Neural crest cell (in vitro differentiated cells): ENCODE measurements around the gene NEB. TPM values are rescaled to one million over a fixed set of nuclear protein-coding genes. Genes with fewer than 3 reads are reported as not detected.

Experiments used
- DNase-seq: peaks from one replicate; pipeline ENCODE4 v3.0.0; 2021; ENCODE audit warnings: low read depth, mixed read lengths, low spot score
- H3K27ac Mint-ChIP-seq: one replicate; pipeline ENCODE4 v1.8.0; 2021; ENCODE audit warnings: mild to moderate bottlenecking, mixed read lengths; ENCODE audit not compliant: unreplicated experiment
- H3K27me3 Mint-ChIP-seq: 2 replicates; pipeline ENCODE4 v1.8.0; 2021; ENCODE audit warnings: low read depth, mild to moderate bottlenecking, mixed read lengths
- H3K36me3 Mint-ChIP-seq: 2 replicates; pipeline ENCODE4 v1.8.0; 2021; ENCODE audit warnings: low read depth, mild to moderate bottlenecking, mixed read lengths
- H3K4me1 Mint-ChIP-seq: 2 replicates; pipeline ENCODE4 v1.8.0; 2021; ENCODE audit warnings: mixed read lengths
- H3K4me3 Mint-ChIP-seq: one replicate; pipeline ENCODE4 v1.8.0; 2021; ENCODE audit warnings: mild to moderate bottlenecking, mixed read lengths
- H3K9me3 Mint-ChIP-seq: 2 replicates; pipeline ENCODE4 v1.8.0; 2021; ENCODE audit warnings: mixed read lengths
- CTCF ChIP-seq: fragments of 200-600 bp; sonication (generic); conservative IDR thresholded peaks from 2 replicates; pipeline ENCODE4 v1.5.0; 2021; ENCODE audit warnings: antibody characterized with exemption, mild to moderate bottlenecking
- total RNA-seq: library from RNA; stranded (reverse); gene quantifications from 2 replicates; pipeline ENCODE4 v1.2.1, GENCODE V29; 2021

NEB gene
- total RNA-seq, 1 donor from 2014 or later = 0.77 TPM

- H3K4me3 Mint-ChIP-seq = no peak overlapping the region
- H3K36me3 Mint-ChIP-seq = peaks cover 32% of the 10 kb centered on the region
- no peak for TF ChIP-seq CTCF
- peaks cover 3% of the 10 kb centered on the region for H3K9me3 Mint-ChIP-seq
- no peak for DNase-seq
- H3K27ac Mint-ChIP-seq = no peak overlapping the region
- H3K4me1 Mint-ChIP-seq = no peaks in the 10 kb centered on the region
- H3K27me3 Mint-ChIP-seq = no peaks in the 10 kb centered on the region
These were observed 40.2 kb upstream of the NEB start for GRCh38 chr2:151774506-151774905.

- no peak for TF ChIP-seq CTCF
- no peak for DNase-seq
- H3K36me3 Mint-ChIP-seq = peaks cover 12% of the 10 kb centered on the region
- H3K9me3 Mint-ChIP-seq = no peaks in the 10 kb centered on the region
- H3K27me3 Mint-ChIP-seq = no peaks in the 10 kb centered on the region
- no peak overlapping the region for H3K27ac Mint-ChIP-seq
- H3K4me1 Mint-ChIP-seq = peaks cover 3% of the 10 kb centered on the region
- no peak overlapping the region for H3K4me3 Mint-ChIP-seq
These were observed 37.5 kb upstream of the NEB start for GRCh38 chr2:151771599-151772358.

- H3K4me3 Mint-ChIP-seq = no peak overlapping the region
- H3K4me1 Mint-ChIP-seq = peaks cover 9% of the 10 kb centered on the region
- TF ChIP-seq CTCF = no peak
- DNase-seq = no peak
- no peak overlapping the region for H3K27ac Mint-ChIP-seq
- H3K9me3 Mint-ChIP-seq = no peaks in the 10 kb centered on the region
- peaks cover 4% of the 10 kb centered on the region for H3K36me3 Mint-ChIP-seq
- H3K27me3 Mint-ChIP-seq = no peaks in the 10 kb centered on the region
These were observed 36.7 kb upstream of the NEB start for GRCh38 chr2:151770995-151771394.

- no peak overlapping the region for H3K27ac Mint-ChIP-seq
- TF ChIP-seq CTCF = no peak
- no peaks in the 10 kb centered on the region for H3K9me3 Mint-ChIP-seq
- no peak for DNase-seq
- peaks cover 7% of the 10 kb centered on the region for H3K36me3 Mint-ChIP-seq
- H3K27me3 Mint-ChIP-seq = no peaks in the 10 kb centered on the region
- H3K4me1 Mint-ChIP-seq = peaks cover 18% of the 10 kb centered on the region
- H3K4me3 Mint-ChIP-seq = no peak overlapping the region
These were observed 35.3 kb upstream of the NEB start for GRCh38 chr2:151769606-151770005.

- no peaks in the 10 kb centered on the region for H3K9me3 Mint-ChIP-seq
- TF ChIP-seq CTCF = no peak
- no peaks in the 10 kb centered on the region for H3K27me3 Mint-ChIP-seq
- peaks cover 18% of the 10 kb centered on the region for H3K4me1 Mint-ChIP-seq
- H3K4me3 Mint-ChIP-seq = no peak overlapping the region
- no peak overlapping the region for H3K27ac Mint-ChIP-seq
- peaks cover 10% of the 10 kb centered on the region for H3K36me3 Mint-ChIP-seq
- DNase-seq = no peak
These were observed 33.3 kb upstream of the NEB start for GRCh38 chr2:151767536-151767935.
